HG02852 (cell line): ENCODE data around the gene TRIM58.

Experiments
- ATAC-seq: cut with Tn5 transposase; IDR thresholded peaks from one replicate; pipeline ENCODE4 v1.9.1; 2021; ENCODE audit warnings: mild to moderate bottlenecking, moderate library complexity; ENCODE audit not compliant: unreplicated experiment

TRIM58 gene

GRCh38 chr1:247884797-247885413 lies 27.9 kb downstream of the TRIM58 start:
- no peak for ATAC-seq

- no peak for ATAC-seq
Observed at GRCh38 chr1:247895163-247895637, 38.2 kb downstream of the TRIM58 start, which contains the start of gene OR2W3. TSS of gene OR2W3 (plus strand) at chr1:247895587. CDS start at chr1:247895587, 0 bp downstream.

- no peak for ATAC-seq
Observed at GRCh38 chr1:247895976-247896375, 39.0 kb downstream of the TRIM58 start.

- ATAC-seq = no peak
Observed at GRCh38 chr1:247904122-247904521, 47.1 kb downstream of the TRIM58 start.

- no peak for ATAC-seq
Observed at GRCh38 chr1:247905181-247905580, 48.2 kb downstream of the TRIM58 start.

GRCh38 chr1:247905910-247906503 lies 49.0 kb downstream of the TRIM58 start:
- ATAC-seq = no peak

- ATAC-seq = no peak
Observed at GRCh38 chr1:247906504-247907047, 49.6 kb downstream of the TRIM58 start.

GRCh38 chr1:247908766-247909165 lies 51.8 kb downstream of the TRIM58 start:
- no peak for ATAC-seq

GRCh38 chr1:247913786-247914185 lies 56.8 kb downstream of the TRIM58 start:
- no peak for ATAC-seq

- ATAC-seq = no peak
Observed at GRCh38 chr1:247914941-247915662, 58.1 kb downstream of the TRIM58 start.

GRCh38 chr1:247919952-247920351 lies 63.0 kb downstream of the TRIM58 start, which contains the start of gene OR2T8:
TSS of gene OR2T8 (plus strand) at chr1:247920252. CDS start at chr1:247921018, 766 bp downstream.
- ATAC-seq = no peak

- no peak for ATAC-seq
Observed at GRCh38 chr1:247923941-247924340, 67.0 kb downstream of the TRIM58 start.

GRCh38 chr1:247924868-247925267 lies 67.9 kb downstream of the TRIM58 start, which contains the start of gene OR2AJ1:
TSS of gene OR2AJ1 (plus strand) at chr1:247924889. CDS start at chr1:247933769, 8,880 bp downstream.
- ATAC-seq = no peak
